Neural cell (in vitro differentiated cells): Measurements from ENCODE around the gene SPINK8. TPM values are rescaled to one million over a fixed set of nuclear protein-coding genes. Genes with fewer than 3 reads are reported as not detected.

ENCODE experiments used
- H2AFZ ChIP-seq: fragments of 200-600, 300-800 bp; sonication (generic), shearing (Covaris generic); 2 replicates; pipeline ENCODE4 v1.6.0; 2014; ENCODE audit warnings: low read depth, mild to moderate bottlenecking, antibody characterized with exemption, low read length, moderate library complexity
- H3F3A ChIP-seq: fragments of 200-600 bp; shearing (Covaris generic); 2 replicates; pipeline ENCODE4 v1.6.1; 2016; ENCODE audit warnings: mild to moderate bottlenecking, moderate library complexity, mixed read lengths, antibody characterized with exemption, low read length; ENCODE audit not compliant: insufficient read depth, poor library complexity, severe bottlenecking
- H3K27ac ChIP-seq: fragments of 200-600, 300-800 bp; sonication (generic), shearing (Covaris generic); 2 replicates; pipeline ENCODE4 v1.5.1; 2014; ENCODE audit warnings: mild to moderate bottlenecking, low read length, moderate library complexity
- H3K27me3 ChIP-seq: fragments of 300-800, 200-600 bp; sonication (generic), shearing (Covaris generic); 2 replicates; pipeline ENCODE4 v1.6.0; 2014; ENCODE audit warnings: mild to moderate bottlenecking, low read depth, low read length, moderate library complexity; ENCODE audit not compliant: insufficient read depth
- H3K36me3 ChIP-seq: fragments of 300-800, 200-600 bp; sonication (generic), shearing (Covaris generic); 2 replicates; pipeline ENCODE4 v1.5.1; 2014; ENCODE audit warnings: mild to moderate bottlenecking, antibody characterized with exemption, low read length, moderate library complexity; ENCODE audit not compliant: insufficient read depth
- H3K4me2 ChIP-seq: fragments of 300-800, 200-600 bp; sonication (generic), shearing (Covaris generic); 2 replicates; pipeline ENCODE4 v1.6.0; 2014; ENCODE audit warnings: mild to moderate bottlenecking, low read length
- H3K4me3 ChIP-seq: fragments of 300-800, 200-600 bp; sonication (generic), shearing (Covaris generic); 2 replicates; pipeline ENCODE4 v1.5.1; 2014; ENCODE audit warnings: mild to moderate bottlenecking, low read length, moderate library complexity
- H3K79me2 ChIP-seq: fragments of 200-600 bp; shearing (Covaris generic); replicated peaks from 2 replicates; pipeline ENCODE4 v1.6.0; 2014; ENCODE audit warnings: mild to moderate bottlenecking, low read length, moderate library complexity; ENCODE audit not compliant: insufficient read depth
- H3K9ac ChIP-seq: fragments of 300-800, 200-600 bp; sonication (generic), shearing (Covaris generic); 2 replicates; pipeline ENCODE4 v1.6.1; 2016; ENCODE audit warnings: mild to moderate bottlenecking, low read length, mixed read lengths
- H3K9me2 ChIP-seq: fragments of 200-600 bp; shearing (Covaris generic); 2 replicates; pipeline ENCODE4 v1.6.1; 2016; ENCODE audit warnings: mild to moderate bottlenecking, low read length, mixed read lengths; ENCODE audit not compliant: insufficient read depth
- H3K9me3 ChIP-seq: fragments of 200-600, 300-800 bp; sonication (generic), shearing (Covaris generic); 2 replicates; pipeline ENCODE4 v1.6.1; 2016; ENCODE audit warnings: mild to moderate bottlenecking, mixed run types, low read length, moderate library complexity, mixed read lengths
- H4K20me1 ChIP-seq: fragments of 200-600 bp; shearing (Covaris generic); 2 replicates; pipeline ENCODE4 v1.6.1; 2016; ENCODE audit warnings: mild to moderate bottlenecking, mixed run types; ENCODE audit not compliant: insufficient read depth
- CTCF ChIP-seq: fragments of 450-650 bp; IDR thresholded peaks from 2 replicates; pipeline ENCODE4 v1.5.1; 2014; ENCODE audit warnings: antibody characterized with exemption, mild to moderate bottlenecking, moderate library complexity; ENCODE audit not compliant: poor library complexity, severe bottlenecking
- EP300 ChIP-seq: fragments of 450-650 bp; conservative IDR thresholded peaks from 2 replicates; pipeline ENCODE4 v1.6.1; 2014; ENCODE audit warnings: antibody characterized with exemption, mild to moderate bottlenecking, moderate library complexity; ENCODE audit not compliant: poor library complexity, severe bottlenecking
- EZH2 ChIP-seq: fragments of 200-600, 300-800 bp; shearing (Covaris generic), sonication (generic); IDR thresholded peaks from 2 replicates; pipeline ENCODE4 v1.6.1; 2014; ENCODE audit warnings: antibody characterized with exemption, low read length, borderline replicate concordance, mild to moderate bottlenecking; ENCODE audit not compliant: insufficient read depth, poor library complexity, severe bottlenecking
- MXI1 ChIP-seq: fragments of 450-650 bp; conservative IDR thresholded peaks from 2 replicates; pipeline ENCODE4 v1.6.1; 2014; ENCODE audit warnings: antibody characterized with exemption, mild to moderate bottlenecking; ENCODE audit not compliant: poor library complexity, severe bottlenecking
- POLR2AphosphoS5 ChIP-seq: IDR thresholded peaks from 2 replicates; pipeline ENCODE4 v1.6.1; 2012
- RAD21 ChIP-seq: fragments of 450-650 bp; conservative IDR thresholded peaks from 2 replicates; pipeline ENCODE4 v1.6.1; 2014; ENCODE audit warnings: antibody characterized with exemption, mild to moderate bottlenecking, moderate library complexity
- REST ChIP-seq: IDR thresholded peaks from 2 replicates; pipeline ENCODE4 v1.6.1; 2012; ENCODE audit warnings: borderline replicate concordance
- SMC3 ChIP-seq: fragments of 450-650 bp; conservative IDR thresholded peaks from 2 replicates; pipeline ENCODE4 v1.6.1; 2014; ENCODE audit warnings: antibody characterized with exemption, mild to moderate bottlenecking, moderate library complexity; ENCODE audit not compliant: poor library complexity
- TAF1 ChIP-seq: IDR thresholded peaks from 2 replicates; pipeline ENCODE4 v1.6.1; 2012; ENCODE audit warnings: low read depth
- polyA plus RNA-seq: library from polyadenylated mRNA; depleted of rRNA; stranded (reverse); fragments of >200 nt; gene quantifications from 2 replicates; pipeline ENCODE4 v1.2.3, GENCODE V29; 2014

SPINK8 gene
- polyA plus RNA-seq, 1 donor from 2014 or later = not detected

- TF ChIP-seq REST (no peak), CTCF (no peak), POLR2AphosphoS5 (no peak), RAD21 (no peak), EZH2 (no peak), TAF1 (no peak)
- no peaks in the 10 kb centered on the region for H3F3A ChIP-seq
- no peak overlapping the region for H2AFZ ChIP-seq
These were observed 58.0 kb downstream of the SPINK8 start for GRCh38 chr3:48275287-48276027.

GRCh38 chr3:48274452-48274851 is 59.0 kb downstream of the SPINK8 start:
- H3K79me2 ChIP-seq = no peaks in the 10 kb centered on the region
- no peaks in the 10 kb centered on the region for H4K20me1 ChIP-seq
- H3K27ac ChIP-seq = no peak overlapping the region
- H3K4me3 ChIP-seq = no peak overlapping the region
- H3K27me3 ChIP-seq = no peaks in the 10 kb centered on the region
- no peaks in the 10 kb centered on the region for H3K36me3 ChIP-seq
- H3K9me3 ChIP-seq = no peaks in the 10 kb centered on the region
- no peaks in the 10 kb centered on the region for H3K9me2 ChIP-seq
- H2AFZ ChIP-seq = no peak overlapping the region
- H3K4me2 ChIP-seq = no peak overlapping the region
- no peak for TF ChIP-seq POLR2AphosphoS5
- no peak for TF ChIP-seq SMC3
- TF ChIP-seq RAD21 = no peak
- TF ChIP-seq REST = no peak
- no peak for TF ChIP-seq EZH2
- TF ChIP-seq CTCF = no peak
- no peak for TF ChIP-seq EP300
- TF ChIP-seq TAF1 = no peak
- no peak for TF ChIP-seq MXI1
- H3K9ac ChIP-seq = no peak overlapping the region
- H3F3A ChIP-seq = no peaks in the 10 kb centered on the region

More at GRCh38 chr3:48275287-48276027, 58.0 kb downstream of the SPINK8 start:
- no peak overlapping the region for H3K27ac ChIP-seq
- H3K9me3 ChIP-seq = no peaks in the 10 kb centered on the region
- H3K9me2 ChIP-seq = no peaks in the 10 kb centered on the region
- no peak overlapping the region for H3K9ac ChIP-seq
- no peaks in the 10 kb centered on the region for H3K36me3 ChIP-seq
- no peak overlapping the region for H3K4me2 ChIP-seq
- H3K79me2 ChIP-seq = no peaks in the 10 kb centered on the region
- no peak overlapping the region for H3K4me3 ChIP-seq
- no peaks in the 10 kb centered on the region for H4K20me1 ChIP-seq
- no peaks in the 10 kb centered on the region for H3K27me3 ChIP-seq
